Skin epidermis (tissue), 12 donors: ENCODE measurements around the gene ATP2A2.

ENCODE experiments used
- H3K27ac ChIP-seq, 21 experiments: fragments of 200-600 bp; sonication (generic) in 11 of 21; one replicate each; pipeline ENCODE4 v1.5.0; 2020; ENCODE audit warnings: mild to moderate bottlenecking in 3 of 21, inconsistent platforms in 2 of 21, moderate library complexity in 2 of 21
- H3K4me3 ChIP-seq, 7 experiments: fragments of 200-600 bp; sonication (generic) in 2 of 7; one replicate each; pipeline ENCODE4 v1.5.0; 2020; ENCODE audit warnings: inconsistent platforms in 2 of 7, mild to moderate bottlenecking in 2 of 7, moderate library complexity in 1 of 7

ATP2A2 gene

DNA sequence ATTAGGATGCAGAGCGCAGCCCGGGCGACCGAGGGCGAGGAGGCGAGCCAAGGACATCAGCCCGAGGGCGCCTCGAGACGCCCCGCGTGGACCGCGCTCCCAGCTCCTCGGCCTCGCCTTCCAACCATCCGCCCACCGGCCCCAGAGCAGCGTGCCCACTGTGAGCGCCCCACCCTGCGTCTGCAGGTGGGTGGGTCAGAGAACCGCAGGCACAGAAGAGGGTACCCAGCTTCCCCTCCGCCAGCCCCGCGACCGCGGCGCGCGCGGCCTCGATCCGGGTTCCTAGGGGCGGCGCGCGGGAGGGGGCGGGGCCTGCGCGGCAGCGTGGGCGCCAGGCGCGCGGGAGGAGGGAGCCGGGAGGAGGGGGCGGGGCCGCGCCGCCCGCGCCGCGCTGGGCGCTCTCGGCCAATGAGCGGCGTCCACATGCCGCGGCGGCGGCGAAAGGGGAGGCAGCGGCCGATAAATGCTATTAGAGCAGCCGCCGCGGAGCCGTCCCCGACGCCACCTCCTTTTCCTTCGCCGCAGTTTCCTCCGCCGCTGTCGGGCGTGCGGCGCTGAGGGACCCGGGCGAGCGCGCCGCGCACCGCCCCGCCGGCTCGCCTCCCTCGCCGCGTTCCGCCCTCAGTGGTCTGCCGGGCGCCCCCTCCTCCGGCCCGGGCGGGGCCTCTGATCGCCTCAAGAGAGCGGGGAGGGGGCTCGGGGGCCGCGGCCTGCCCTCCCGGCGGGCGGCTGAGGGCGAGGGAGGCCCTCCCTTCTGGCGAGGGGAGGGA lies at the start of gene ATP2A2:
Gene ATP2A2, plus strand, starts transcription at position 469 of the 770 bp plus-strand sequence. CDS start 543 bp downstream, outside the sequence.
- peak within 1 kb of the TSS; percentile 97 to 100 (median 99) for H3K27ac ChIP-seq
- H3K4me3 ChIP-seq: peak within 1 kb of the TSS; percentile 85 to 97 (median 92)

DNA sequence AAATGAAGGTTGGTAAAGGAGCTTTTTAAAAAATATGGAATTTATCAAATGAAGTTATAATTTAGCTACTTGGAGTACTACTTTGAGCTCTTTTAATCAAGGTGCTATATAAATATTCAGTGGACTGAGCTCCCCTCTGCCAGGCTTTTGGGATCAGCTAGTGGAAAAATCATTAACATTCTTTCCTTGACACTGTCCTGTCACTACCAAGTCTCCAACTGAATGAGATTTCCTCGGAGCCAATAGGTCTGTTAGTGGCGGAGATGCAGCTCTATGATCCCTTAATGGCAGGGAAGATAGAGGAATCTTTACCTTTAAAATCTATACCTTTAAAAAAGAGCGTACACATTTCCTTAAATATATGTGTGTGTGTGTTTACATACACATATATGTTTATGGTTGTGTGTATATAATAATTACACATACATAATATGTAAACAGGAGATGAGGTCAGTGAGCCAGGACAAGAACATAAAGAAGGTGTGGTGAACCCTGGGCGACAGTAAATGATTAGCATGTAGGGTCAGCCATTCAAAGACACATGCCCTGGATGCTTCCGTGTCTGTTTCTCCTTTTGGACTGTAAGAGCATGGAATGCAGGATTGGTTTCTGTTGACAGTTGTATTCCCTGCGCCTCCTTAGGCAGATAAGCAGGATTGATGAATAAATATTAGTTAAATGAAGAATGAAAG lies 47.7 kb upstream of the ATP2A2 start:
- Histone ChIP-seq H3K27ac (peak overlapping the region in 2 of 21 experiments; percentile 5 to 19), H3K4me3 (no peak overlapping the region)

DNA sequence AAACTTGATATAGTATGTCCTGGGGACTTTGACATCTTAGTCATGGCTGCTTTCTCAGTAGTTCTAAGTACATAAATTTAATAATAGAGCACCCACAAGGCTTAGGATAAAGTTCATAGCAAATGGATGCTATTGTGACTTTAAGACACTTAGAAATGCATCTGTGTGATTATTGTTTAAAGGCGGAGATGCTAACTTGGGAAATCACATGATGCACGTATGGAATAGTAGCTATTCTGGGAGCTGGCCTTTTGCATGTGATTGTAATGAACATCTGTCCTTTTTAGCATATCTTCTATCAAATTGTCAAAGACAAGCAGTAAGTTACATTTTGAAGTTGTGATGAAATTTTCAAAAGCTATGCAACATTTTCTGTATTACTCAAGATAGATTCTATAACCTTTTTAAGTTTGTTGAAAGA lies 46.7 kb upstream of the ATP2A2 start:
- Histone ChIP-seq H3K4me3 (no peak overlapping the region), H3K27ac (peak overlapping the region in 5 of 21 experiments; percentile 5 to 43 (median 12))

DNA sequence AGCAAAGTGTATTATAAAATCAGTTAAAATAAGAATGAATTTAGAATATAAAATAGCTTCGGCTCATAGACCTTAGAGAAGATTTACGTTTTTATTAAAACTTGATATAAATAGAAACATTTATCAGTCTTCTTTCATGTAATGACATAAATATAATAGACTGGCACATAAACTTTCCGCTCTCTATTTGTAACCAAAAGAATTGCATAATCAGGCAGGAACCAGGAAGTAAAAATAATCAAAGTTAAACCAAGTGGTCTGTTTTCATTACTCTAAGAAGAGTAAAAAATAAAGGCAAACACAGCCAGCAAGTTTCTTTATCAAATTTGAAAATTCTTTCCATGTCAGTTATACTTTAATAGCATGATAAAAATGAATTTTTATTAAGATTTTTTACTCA lies 46.3 kb upstream of the ATP2A2 start:
- H3K4me3 ChIP-seq: no peak overlapping the region
- peak overlapping the region in 8 of 21 experiments; percentile 5 to 43 (median 17) for H3K27ac ChIP-seq

GRCh38 chr12:110235383-110235782 lies 45.7 kb upstream of the ATP2A2 start:
- peak overlapping the region in 6 of 21 experiments; percentile 5 to 36 (median 17) for H3K27ac ChIP-seq
- H3K4me3 ChIP-seq: no peak overlapping the region

DNA sequence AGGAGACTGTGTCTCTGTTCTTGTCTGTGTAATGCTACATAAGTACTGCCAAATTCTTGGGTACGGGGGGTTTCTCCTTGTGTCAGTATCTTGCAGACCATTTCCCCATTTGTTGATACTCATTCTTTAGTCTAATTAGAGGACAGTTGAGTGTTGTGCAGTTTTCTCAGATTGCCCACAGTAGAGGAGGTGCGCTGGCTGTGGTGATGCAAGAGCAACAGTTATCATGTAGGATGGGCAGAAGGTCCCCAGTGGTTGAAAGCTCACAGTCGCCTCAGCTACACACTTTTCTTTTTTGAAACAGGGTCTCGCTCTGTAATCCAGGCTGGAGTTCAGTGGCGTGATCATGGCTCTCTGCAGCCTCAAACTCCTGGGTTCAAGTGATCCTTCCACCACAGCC lies 37.8 kb upstream of the ATP2A2 start:
- Histone ChIP-seq H3K4me3 (no peak overlapping the region), H3K27ac (no peak overlapping the region)

- no peak overlapping the region for H3K4me3 ChIP-seq
- H3K27ac ChIP-seq: no peak overlapping the region
Observed at GRCh38 chr12:110244372-110244771, 36.7 kb upstream of the ATP2A2 start.

- Histone ChIP-seq H3K27ac (peak overlapping the region in 2 of 21 experiments; percentile 19 to 91), H3K4me3 (no peak overlapping the region)
Observed at GRCh38 chr12:110244829-110245228, 36.2 kb upstream of the ATP2A2 start.

- H3K4me3 ChIP-seq: no peak overlapping the region
- H3K27ac ChIP-seq: peak overlapping the region in 6 of 21 experiments; percentile 12 to 91 (median 34)
Observed at GRCh38 chr12:110245369-110245772, 35.7 kb upstream of the ATP2A2 start.

DNA sequence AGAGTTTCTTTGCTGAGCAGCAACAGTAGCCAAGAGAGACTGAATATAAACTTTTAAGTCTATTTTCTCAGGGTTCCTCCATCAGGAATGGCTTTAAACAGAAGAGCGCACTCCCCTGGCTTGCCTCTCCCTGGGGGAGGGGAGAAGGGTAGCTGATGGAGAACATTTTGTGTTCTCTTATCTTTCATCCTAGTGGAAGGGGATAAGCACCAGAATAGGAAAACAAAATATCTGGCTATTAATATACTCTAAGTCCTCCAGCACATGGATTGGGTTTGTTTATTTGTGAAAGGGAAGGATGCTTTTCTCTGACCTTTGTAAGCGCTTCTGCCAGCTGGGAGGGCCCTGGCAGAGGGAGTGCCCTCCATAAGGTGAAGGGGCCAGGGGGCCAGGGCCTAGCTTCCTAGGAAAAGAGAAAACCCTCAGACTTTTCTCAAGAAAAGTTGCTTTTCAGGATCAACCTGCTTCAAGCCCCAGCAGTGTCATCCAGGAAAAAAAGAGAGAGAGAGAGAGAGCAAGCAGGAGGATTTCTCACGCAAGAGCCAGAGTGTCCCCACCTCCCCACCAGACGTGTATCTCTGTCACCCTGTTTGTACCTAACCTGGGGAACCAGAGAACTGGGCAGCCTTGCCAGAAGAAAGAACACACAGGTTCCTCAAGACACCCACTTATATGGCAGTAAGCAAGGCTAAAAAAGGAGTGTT lies 34.3 kb upstream of the ATP2A2 start:
- peak overlapping the region in 20 of 21 experiments; percentile 50 to 91 (median 78) for H3K27ac ChIP-seq
- H3K4me3 ChIP-seq: no peak overlapping the region

DNA sequence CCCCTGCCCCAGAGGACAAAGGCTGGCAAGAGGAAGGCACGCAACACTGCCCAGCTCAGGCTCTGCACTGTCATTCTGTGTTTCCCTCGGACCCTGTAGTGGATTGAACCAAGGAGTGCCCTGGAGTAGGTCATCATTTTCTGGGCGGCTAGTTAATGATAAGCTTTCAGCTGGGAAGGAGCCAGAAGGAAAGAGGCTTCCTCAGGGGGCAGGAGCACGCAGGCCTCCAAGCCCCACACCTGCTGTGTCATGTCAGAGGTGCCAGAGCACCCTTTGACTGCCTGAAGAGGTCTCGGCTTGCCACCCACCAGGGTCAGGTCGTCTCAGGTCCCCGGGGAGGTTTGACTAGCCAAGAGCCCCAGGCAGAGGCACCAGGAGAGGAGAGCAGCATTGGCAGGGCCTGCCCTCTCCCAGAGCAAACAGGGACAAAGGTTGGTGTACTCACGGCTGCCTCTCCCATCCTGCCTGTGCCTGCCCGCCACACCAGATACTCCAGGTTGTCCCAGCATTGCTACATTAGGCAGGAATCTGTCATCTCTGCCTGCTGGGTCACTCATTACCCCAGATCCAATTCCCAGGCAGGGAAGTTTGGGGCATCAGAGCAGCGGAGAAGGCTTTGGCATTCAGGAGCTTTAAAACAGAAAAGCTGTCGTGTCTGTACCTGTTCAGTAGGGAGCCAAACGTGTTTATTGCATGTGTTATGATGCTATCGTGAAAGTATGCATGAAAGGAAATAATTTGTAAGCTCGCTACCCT lies 33.5 kb upstream of the ATP2A2 start:
- peak overlapping the region in 1 of 7 experiments; percentile 10 for H3K4me3 ChIP-seq
- peak overlapping the region in 20 of 21 experiments; percentile 50 to 91 (median 78) for H3K27ac ChIP-seq

- peak overlapping the region in 1 of 7 experiments; percentile 10 for H3K4me3 ChIP-seq
- peak overlapping the region in 20 of 21 experiments; percentile 11 to 91 (median 76) for H3K27ac ChIP-seq
Observed at GRCh38 chr12:110248096-110248447, 33.0 kb upstream of the ATP2A2 start.

GRCh38 chr12:110249105-110249504 lies 31.9 kb upstream of the ATP2A2 start:
- no peak overlapping the region for H3K4me3 ChIP-seq
- peak overlapping the region in 18 of 21 experiments; percentile 31 to 91 (median 80) for H3K27ac ChIP-seq

DNA sequence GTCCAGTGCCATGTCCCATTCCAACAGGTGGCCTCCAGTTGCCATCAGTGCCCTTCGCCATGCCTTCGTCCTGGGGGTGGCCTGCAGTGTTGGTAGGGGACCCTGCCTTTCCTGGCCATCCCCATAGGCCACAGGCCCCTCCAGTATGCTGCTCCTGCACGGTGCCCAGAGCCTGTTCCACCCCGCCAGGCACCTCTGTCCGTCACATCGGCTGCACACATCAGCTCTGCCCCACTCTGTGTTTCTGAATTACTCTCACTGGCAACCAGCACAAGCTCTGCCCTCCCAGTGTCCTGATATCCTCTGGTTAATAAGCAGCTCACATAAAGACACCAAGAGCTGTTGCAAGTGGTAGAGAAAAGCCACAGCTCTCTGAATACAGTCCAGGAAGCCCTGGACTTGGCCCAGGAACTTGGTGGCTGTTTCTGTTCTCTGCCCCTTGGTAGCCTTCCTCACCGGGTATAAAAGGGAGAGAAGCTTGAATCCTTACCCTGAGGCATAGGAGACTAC lies 31.3 kb upstream of the ATP2A2 start:
- H3K27ac ChIP-seq: peak overlapping the region in 12 of 21 experiments; percentile 16 to 91 (median 80)
- no peak overlapping the region for H3K4me3 ChIP-seq

DNA sequence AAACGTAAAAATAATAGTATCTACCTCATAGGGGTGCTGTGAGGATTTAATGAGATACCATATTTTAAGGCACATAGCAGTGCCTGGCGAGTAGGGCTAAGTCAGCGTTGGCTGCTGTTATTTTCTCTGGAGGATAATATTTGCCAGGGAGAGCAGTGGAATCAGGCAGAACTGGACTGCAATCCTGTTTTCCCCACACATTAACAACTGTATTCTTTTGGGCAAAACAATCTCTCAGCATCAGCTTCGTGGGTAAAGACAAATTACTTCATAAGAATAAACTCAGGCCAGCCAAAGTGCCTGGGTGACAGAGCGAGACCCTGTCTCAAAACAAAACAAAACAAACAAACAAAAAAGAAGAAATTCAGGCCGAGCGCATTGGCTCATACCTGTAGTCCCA lies 29.7 kb upstream of the ATP2A2 start:
- no peak overlapping the region for H3K27ac ChIP-seq

DNA sequence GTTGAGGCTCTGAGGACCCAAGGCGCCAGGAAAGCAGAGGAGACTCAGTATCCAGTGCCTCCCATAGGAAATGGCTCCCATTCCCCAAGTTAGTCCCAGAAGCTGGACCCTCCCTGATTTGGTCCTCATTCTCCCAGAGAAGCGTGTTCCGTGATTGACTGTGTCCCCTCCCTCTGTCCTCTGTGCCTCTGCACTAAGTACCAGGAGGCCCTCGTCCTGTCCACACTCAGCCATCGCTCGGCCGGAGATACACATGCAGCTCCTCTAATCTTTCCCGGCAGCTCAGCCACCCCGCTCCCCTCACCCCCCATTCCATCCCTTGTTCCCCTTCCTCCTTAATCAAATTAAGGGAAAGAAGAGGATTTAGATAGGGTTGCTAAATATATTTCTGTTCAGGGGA lies 28.3 kb upstream of the ATP2A2 start:
- H3K27ac ChIP-seq: peak overlapping the region in 5 of 21 experiments; percentile 14 to 61 (median 30)

More for the DNA sequence above, 29.7 kb upstream of the ATP2A2 start:
- no peak overlapping the region for H3K4me3 ChIP-seq

GRCh38 chr12:110253176-110253575 lies 27.9 kb upstream of the ATP2A2 start:
- peak overlapping the region in 6 of 21 experiments; percentile 2 to 61 (median 22) for H3K27ac ChIP-seq
- H3K4me3 ChIP-seq: no peak overlapping the region

More for the DNA sequence above, 28.3 kb upstream of the ATP2A2 start:
- no peak overlapping the region for H3K4me3 ChIP-seq

DNA sequence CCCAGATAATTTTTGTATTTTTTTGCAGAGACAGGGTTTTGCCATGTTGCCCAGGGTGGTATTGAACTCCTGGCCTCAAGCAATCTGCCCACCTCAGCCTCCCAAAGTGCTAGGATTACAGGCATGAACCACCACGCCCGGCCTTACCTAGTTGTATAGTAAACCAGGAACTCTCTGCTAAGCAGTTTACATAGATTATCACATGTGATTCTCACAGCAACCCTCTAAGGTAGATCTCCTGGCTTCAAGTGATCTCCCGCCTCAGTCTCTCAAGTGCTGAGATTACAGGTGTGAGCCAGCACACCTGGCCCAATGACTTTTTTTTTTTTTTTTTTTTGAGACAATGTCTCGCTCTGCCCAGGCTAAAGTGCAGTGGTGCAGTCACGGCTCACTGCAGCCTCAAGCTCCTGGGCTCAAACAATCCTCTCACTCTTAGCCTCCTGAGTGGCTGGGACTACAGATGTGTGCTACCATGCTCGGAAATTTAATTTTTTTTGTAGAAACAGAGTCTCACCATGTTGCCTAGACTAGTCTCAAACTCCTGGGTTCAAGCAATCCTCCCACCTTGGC lies 26.0 kb upstream of the ATP2A2 start:
- H3K27ac ChIP-seq: no peak overlapping the region
- H3K4me3 ChIP-seq: no peak overlapping the region
